Measurements from ENCODE around the gene RNU1-2. TPM values are rescaled to one million over a fixed set of nuclear protein-coding genes. Genes with fewer than 3 reads are reported as not detected.

The RNU1-2 gene
- total RNA-seq, 4 donors from 2014 or later, result under 0.01 TPM

- DNase-seq (ENCODE audit: low spot score) (no peak), ATAC-seq (ENCODE audit: low FRiP score) (no peak)
- TF ChIP-seq CTCF (IDR thresholded peaks at IDR 0.05), result no peak
Observed at GRCh38 chr1:16922885-16923431, 27.2 kb downstream of the RNU1-2 start.

- no peak for DNase-seq (ENCODE audit: low spot score)
Observed at GRCh38 chr1:16924216-16924918, 28.6 kb downstream of the RNU1-2 start.

GRCh38 chr1:16924919-16925477 lies 29.2 kb downstream of the RNU1-2 start:
- no peak for TF ChIP-seq CTCF (IDR thresholded peaks at IDR 0.05)
- no peak for DNase-seq (ENCODE audit: low spot score)
- no peak for ATAC-seq (ENCODE audit: low FRiP score)

More at GRCh38 chr1:16924216-16924918, 28.6 kb downstream of the RNU1-2 start:
- TF ChIP-seq CTCF (IDR thresholded peaks at IDR 0.05), result no peak
- ATAC-seq (ENCODE audit: low FRiP score), result no peak

GRCh38 chr1:16925635-16926490 lies 30.1 kb downstream of the RNU1-2 start:
- no peak for ATAC-seq (ENCODE audit: low FRiP score)
- no peak for TF ChIP-seq CTCF (IDR thresholded peaks at IDR 0.05)
- DNase-seq (ENCODE audit: low spot score), result no peak

- DNase-seq (ENCODE audit: low spot score), result no peak
- TF ChIP-seq CTCF (IDR thresholded peaks at IDR 0.05), result no peak
- ATAC-seq (ENCODE audit: low FRiP score), result no peak
Observed at GRCh38 chr1:16926491-16927073, 30.8 kb downstream of the RNU1-2 start.

- DNase-seq (ENCODE audit: low spot score) (no peak), ATAC-seq (ENCODE audit: low FRiP score) (no peak)
- TF ChIP-seq CTCF (IDR thresholded peaks at IDR 0.05), result no peak
Observed at GRCh38 chr1:16927256-16927655, 31.5 kb downstream of the RNU1-2 start.

Measured in omental fat pad (tissue), 4 donors.